Epithelial cell of proximal tubule (primary cell): ENCODE results near the gene CFAP58. TPM values are rescaled to one million over a fixed set of nuclear protein-coding genes. Genes with fewer than 3 reads are reported as not detected.

Experiments used
- DNase-seq: peaks from one replicate; pipeline ENCODE4 v3.0.0-alpha.2; 2011; ENCODE audit warnings: low read depth
- H3K4me3 ChIP-seq: 2 replicates; pipeline ENCODE4 v1.5.1; 2011; ENCODE audit warnings: low read depth, mild to moderate bottlenecking, low read length
- CTCF ChIP-seq: conservative IDR thresholded peaks from 2 replicates; pipeline ENCODE4 v1.5.1; 2012; ENCODE audit warnings: low read depth, mild to moderate bottlenecking, low read length
- total RNA-seq: library from RNA; depleted of rRNA; stranded (reverse); fragments of >200 nt; gene quantifications from 2 replicates; pipeline ENCODE4 v1.2.3, GENCODE V29; 2015

CFAP58 gene
- total RNA-seq, 1 donor from 2014 or later: 0.23 TPM

DNA sequence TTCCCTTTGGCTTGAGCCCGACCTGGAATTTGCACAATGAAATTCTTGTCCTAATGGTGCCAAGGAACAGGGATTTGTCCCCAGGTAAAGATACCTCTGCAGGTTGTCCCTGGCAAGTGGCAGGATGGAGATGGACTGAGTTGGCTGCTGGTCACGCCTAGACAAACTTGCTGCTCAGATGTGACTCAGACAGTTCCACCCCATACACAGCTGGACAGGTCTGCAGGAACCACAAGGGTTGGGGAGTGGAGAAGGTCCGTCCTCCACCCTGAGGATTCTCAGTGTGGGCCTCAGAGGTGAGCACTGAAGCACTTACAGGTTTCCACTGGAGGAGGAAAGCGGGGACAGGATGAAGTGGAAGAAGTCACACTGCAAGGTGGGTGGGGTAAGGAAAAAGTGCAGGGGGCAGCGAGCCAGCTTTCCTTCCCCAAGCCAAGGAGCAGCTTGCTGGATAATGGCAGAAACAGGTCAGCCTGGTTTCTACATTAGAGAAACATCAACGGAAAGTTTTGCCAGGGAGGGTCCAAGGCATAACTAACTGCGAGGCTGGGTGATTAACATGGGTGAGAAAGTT lies 35.8 kb upstream of the CFAP58 start:
- DNase-seq: no peak

GRCh38 chr10:104318326-104318725 lies 35.3 kb upstream of the CFAP58 start:
- no peak for TF ChIP-seq CTCF
- H3K4me3 ChIP-seq: no peak overlapping the region

More for the DNA sequence above, 35.8 kb upstream of the CFAP58 start:
- no peak overlapping the region for H3K4me3 ChIP-seq
- no peak for TF ChIP-seq CTCF

GRCh38 chr10:104318810-104319741 lies 34.6 kb upstream of the CFAP58 start:
- H3K4me3 ChIP-seq: no peak overlapping the region
- TF ChIP-seq CTCF: no peak
- no peak for DNase-seq

More at GRCh38 chr10:104318326-104318725, 35.3 kb upstream of the CFAP58 start:
- no peak for DNase-seq

- no peak for TF ChIP-seq CTCF
- H3K4me3 ChIP-seq: no peak overlapping the region
- no peak for DNase-seq
Measured at GRCh38 chr10:104321226-104321625, 32.4 kb upstream of the CFAP58 start.

DNA sequence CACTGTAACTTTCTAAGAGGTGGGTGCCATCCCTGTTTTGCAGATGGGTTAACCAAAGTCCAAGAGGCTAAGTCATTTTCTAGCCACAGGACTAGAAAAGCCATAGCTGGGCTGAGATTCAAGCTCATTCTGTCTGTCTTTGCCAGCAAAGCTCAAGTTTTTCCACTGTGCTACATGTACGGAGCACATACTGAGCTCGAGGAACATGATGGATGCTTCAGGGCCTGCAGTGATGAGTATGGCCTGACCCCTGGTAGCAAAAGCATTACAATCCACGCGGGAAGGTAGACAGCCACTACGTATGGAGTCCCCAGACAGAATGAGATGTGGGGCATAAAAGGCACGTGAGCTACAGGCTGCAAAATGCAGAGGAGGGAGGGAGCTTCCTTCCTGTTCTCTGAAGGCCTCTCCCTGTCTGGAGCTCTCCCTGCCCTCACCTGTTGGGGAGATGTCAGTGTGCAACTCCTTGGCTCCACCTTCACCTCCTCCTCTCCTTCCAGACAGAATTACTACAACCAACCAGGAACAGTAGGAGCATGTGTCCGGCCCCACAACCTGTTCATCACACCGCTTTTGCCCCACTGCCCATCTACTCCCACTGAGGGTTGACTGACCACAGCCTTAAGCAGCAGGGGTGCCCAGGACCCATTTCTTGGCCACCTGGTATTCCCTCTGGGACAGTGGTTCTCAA lies 31.8 kb upstream of the CFAP58 start:
- DNase-seq: no peak
- no peak overlapping the region for H3K4me3 ChIP-seq
- TF ChIP-seq CTCF: no peak

DNA sequence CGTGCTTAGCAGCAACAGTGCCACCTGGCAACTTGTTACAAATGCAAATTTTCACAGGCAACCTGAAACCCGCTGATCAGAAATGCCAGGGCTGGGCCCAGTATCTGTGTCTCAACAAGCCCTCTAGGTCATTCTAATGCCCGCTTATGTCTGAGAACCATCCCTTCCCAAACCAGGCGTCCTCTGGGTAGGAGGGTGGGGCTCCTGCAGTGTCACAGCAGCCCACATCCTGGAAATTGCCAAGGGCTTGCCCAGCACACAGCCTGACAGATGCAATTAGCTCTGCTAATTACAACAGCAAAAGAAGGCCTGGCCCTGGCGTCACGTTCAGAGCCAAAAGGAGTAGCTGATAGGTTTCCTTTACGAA lies 31.2 kb upstream of the CFAP58 start:
- no peak for DNase-seq
- no peak for TF ChIP-seq CTCF
- H3K4me3 ChIP-seq: no peak overlapping the region
